Keratinocyte (primary cell): ENCODE results near the gene FAM83D. TPM values are rescaled to one million over a fixed set of nuclear protein-coding genes. Genes with fewer than 3 reads are reported as not detected.

ENCODE experiments used
- DNase-seq: peaks from one replicate; pipeline ENCODE4 v3.0.0-alpha.2; 2011; ENCODE audit warnings: low read depth, missing footprints, low spot score
- FAIRE-seq: peaks from 2 replicates; lab custom pipeline; 2011; peaks lifted over from hg19 to GRCh38; lab: Jason Lieb, UNC
- H2AFZ ChIP-seq: 2 replicates; pipeline ENCODE4 v1.6.0; 2012; ENCODE audit warnings: low read length, control low read depth, inconsistent platforms; ENCODE audit not compliant: control insufficient read depth
- H3K27ac ChIP-seq: 2 replicates; pipeline ENCODE4 v1.5.1; 2011; ENCODE audit warnings: low read length; ENCODE audit not compliant: control insufficient read depth, insufficient read depth
- H3K27me3 ChIP-seq: 3 replicates; pipeline ENCODE4 v1.6.0; 2011; ENCODE audit warnings: low read length; ENCODE audit not compliant: control insufficient read depth, insufficient read depth; ENCODE audit errors: extremely low read depth
- H3K36me3 ChIP-seq, 2 experiments: 2 replicates in 1 of 2; 3 replicates in 1 of 2; pipeline ENCODE4 v1.5.1; 2011; ENCODE audit warnings: low read length in 2 of 2, mild to moderate bottlenecking in 1 of 2; ENCODE audit not compliant: control insufficient read depth in 2 of 2, insufficient read depth in 2 of 2; ENCODE audit errors: extremely low read depth in 1 of 2
- H3K4me1 ChIP-seq: 3 replicates; pipeline ENCODE4 v1.5.1; 2011; ENCODE audit warnings: low read length; ENCODE audit not compliant: control insufficient read depth, insufficient read depth; ENCODE audit errors: extremely low read depth
- H3K4me2 ChIP-seq: 3 replicates; pipeline ENCODE4 v1.6.0; 2011; ENCODE audit warnings: low read depth, low read length; ENCODE audit not compliant: control insufficient read depth, insufficient read depth; ENCODE audit errors: extremely low read depth
- H3K4me3 ChIP-seq, 3 experiments: fragments of 200-600 bp in 1 of 3; sonication (generic) in 1 of 3; 2 replicates in 2 of 3; 3 replicates in 1 of 3; pipeline ENCODE4 v1.5.1; 2011 to 2016; ENCODE audit warnings: low read length in 3 of 3, mild to moderate bottlenecking in 3 of 3, control low read depth in 2 of 3, inconsistent platforms in 1 of 3, low read depth in 1 of 3, mixed read lengths in 1 of 3, mixed run types in 1 of 3, moderate library complexity in 1 of 3; ENCODE audit not compliant: control insufficient read depth in 2 of 3, insufficient read depth in 2 of 3; ENCODE audit errors: extremely low read depth in 1 of 3
- H3K79me2 ChIP-seq: 2 replicates; pipeline ENCODE4 v1.6.0; 2012; ENCODE audit warnings: low read length; ENCODE audit not compliant: control insufficient read depth, insufficient read depth
- H3K9ac ChIP-seq: 3 replicates; pipeline ENCODE4 v1.6.0; 2011; ENCODE audit warnings: low read length; ENCODE audit not compliant: control insufficient read depth, insufficient read depth; ENCODE audit errors: extremely low read depth
- H3K9me1 ChIP-seq: 3 replicates; pipeline ENCODE4 v1.6.0; 2011; ENCODE audit warnings: low read length; ENCODE audit not compliant: control insufficient read depth, insufficient read depth; ENCODE audit errors: extremely low read depth
- H3K9me3 ChIP-seq: 2 replicates; pipeline ENCODE4 v1.5.1; 2012; ENCODE audit warnings: low read depth, low read length; ENCODE audit not compliant: control insufficient read depth
- H4K20me1 ChIP-seq: 3 replicates; pipeline ENCODE4 v1.6.0; 2011; ENCODE audit warnings: low read length; ENCODE audit not compliant: control insufficient read depth, insufficient read depth; ENCODE audit errors: extremely low read depth
- CTCF ChIP-seq, 3 experiments: IDR thresholded peaks in 1 of 3; conservative IDR thresholded peaks in 1 of 3; optimal IDR thresholded peaks in 1 of 3; 2 replicates in 2 of 3; 3 replicates in 1 of 3; pipeline versions ENCODE3 to v1.5.1; 2011; ENCODE audit warnings: low read length in 3 of 3, mild to moderate bottlenecking in 3 of 3, moderate library complexity in 2 of 3, control low read depth in 1 of 3, inconsistent platforms in 1 of 3; ENCODE audit not compliant: insufficient read depth in 2 of 3; ENCODE audit errors: extremely low read depth in 1 of 3
- EZH2 ChIP-seq: IDR thresholded peaks from one replicate; pipeline ENCODE4 v1.6.1; 2012; ENCODE audit warnings: inconsistent platforms, mild to moderate bottlenecking, low read length, moderate library complexity
- dilution Hi-C: fragments of 300-500 bp; cut with MboI; formaldehyde crosslinking; loops from one replicate; pipeline ENCODE4 v1.7.0; 2020; ENCODE audit warnings: low sequenced_read_pairs; ENCODE audit not compliant: extremely low pct_ligation_motif_present
- polyA plus RNA-seq, 5 experiments: library from polyadenylated mRNA; depleted of rRNA in 3 of 5; stranded (reverse) in 3 of 5; stranded (forward) in 1 of 5; unstranded in 1 of 5; fragments of >200 nt; gene quantifications; 1 replicate in 1 of 5; 2 replicates in 3 of 5; 3 replicates in 1 of 5; pipeline versions ENCODE4 v1.2.1 to v1.2.3, GENCODE V29; 2011 to 2012; ENCODE audit warnings: missing spikeins in 2 of 5, low read depth in 1 of 5, low replicate concordance in 1 of 5

Gene FAM83D
- polyA plus RNA-seq, 1 donor (not counting 4 experiments of a cell fraction or from before 2014, with no cell fraction given) = 32.1 TPM

GRCh38 chr20:38883081-38883980 is 42.9 kb upstream of the FAM83D start:
- FAIRE-seq (no peak), DNase-seq (no peak)
- no peak overlapping the region for H3K9ac ChIP-seq
- H3K4me1 ChIP-seq = no peaks in the 10 kb centered on the region
- no peak overlapping the region for H3K27ac ChIP-seq
- H4K20me1 ChIP-seq = no peaks in the 10 kb centered on the region
- H2AFZ ChIP-seq = no peak overlapping the region
- peaks cover 3% of the 10 kb centered on the region for H3K27me3 ChIP-seq
- TF ChIP-seq EZH2 (no peak), CTCF (optimal IDR thresholded peaks at IDR 0.05 in 1 of 3, IDR thresholded peaks at IDR 0.05 in 1 of 3, conservative IDR thresholded peaks at IDR 0.05 in 1 of 3; ENCODE audit: extremely low read depth in 1 of 3, insufficient read depth in 2 of 3, low read length in 3 of 3) (no peak)
- no peaks in the 10 kb centered on the region for H3K9me3 ChIP-seq
- H3K4me3 ChIP-seq = no peak overlapping the region
- no peaks in the 10 kb centered on the region for H3K36me3 ChIP-seq
- no peaks in the 10 kb centered on the region for H3K9me1 ChIP-seq
- dilution Hi-C loops = no loop called here
- H3K4me2 ChIP-seq = no peak overlapping the region
- no peaks in the 10 kb centered on the region for H3K79me2 ChIP-seq

GRCh38 chr20:38883981-38884733 is 42.1 kb upstream of the FAM83D start:
- Histone ChIP-seq H3K4me2 (no peak overlapping the region), H2AFZ (no peak overlapping the region), H3K27ac (no peak overlapping the region), H3K27me3 (peaks cover 3% of the 10 kb centered on the region), H3K4me1 (no peaks in the 10 kb centered on the region), H3K79me2 (no peaks in the 10 kb centered on the region), H3K4me3 (no peak overlapping the region), H4K20me1 (no peaks in the 10 kb centered on the region), H3K9me3 (no peaks in the 10 kb centered on the region), H3K9ac (no peak overlapping the region), H3K9me1 (no peaks in the 10 kb centered on the region), H3K36me3 (no peaks in the 10 kb centered on the region)
- dilution Hi-C loops = no loop called here
- no peak for DNase-seq
- FAIRE-seq = no peak
- TF ChIP-seq CTCF (optimal IDR thresholded peaks at IDR 0.05 in 1 of 3, IDR thresholded peaks at IDR 0.05 in 1 of 3, conservative IDR thresholded peaks at IDR 0.05 in 1 of 3; ENCODE audit: extremely low read depth in 1 of 3, insufficient read depth in 2 of 3, low read length in 3 of 3) (no peak), EZH2 (no peak)
